Stomach smooth muscle (tissue), 2 donors: ENCODE measurements around the gene TRIM7.
A peak's percentile ranks its signal among the peaks of the same experiment; 100 is the strongest.
"Not testable (repeated sequence)": the region's sequence is repeated elsewhere in the genome, so short reads cannot be mapped to it uniquely, and the experiment has no call there.

Experiments
- H3K27ac ChIP-seq: one replicate; pipeline ENCODE4 v1.7.0; 2013; ENCODE audit warnings: mild to moderate bottlenecking, low read length, inconsistent platforms
- H3K27me3 ChIP-seq, 2 donors: one replicate each; pipeline ENCODE4 v1.7.0; 2013; ENCODE audit warnings: low read length in 2 of 2; ENCODE audit not compliant: insufficient read depth in 2 of 2, control insufficient read depth in 1 of 2
- H3K36me3 ChIP-seq, 2 donors: one replicate each; pipeline ENCODE4 v1.7.0; 2013; ENCODE audit warnings: low read length in 2 of 2; ENCODE audit not compliant: control insufficient read depth in 2 of 2, insufficient read depth in 2 of 2
- H3K4me1 ChIP-seq: one replicate; pipeline ENCODE4 v1.7.0; 2013; ENCODE audit warnings: low read length; ENCODE audit not compliant: control insufficient read depth, insufficient read depth
- H3K4me3 ChIP-seq, 2 donors: one replicate each; pipeline ENCODE4 v1.7.0; 2013; ENCODE audit warnings: low read length in 2 of 2
- H3K9ac ChIP-seq, 2 donors: one replicate each; pipeline ENCODE4 v1.7.0; 2013; ENCODE audit warnings: low read length in 2 of 2, mild to moderate bottlenecking in 1 of 2
- H3K9me3 ChIP-seq, 2 donors: one replicate each; pipeline ENCODE4 v1.7.0; 2013; ENCODE audit warnings: low read length in 2 of 2; ENCODE audit not compliant: control insufficient read depth in 2 of 2
- donor health status: healthy.
- donor health status: Pancreatic carcinoma.

TRIM7 gene

DNA sequence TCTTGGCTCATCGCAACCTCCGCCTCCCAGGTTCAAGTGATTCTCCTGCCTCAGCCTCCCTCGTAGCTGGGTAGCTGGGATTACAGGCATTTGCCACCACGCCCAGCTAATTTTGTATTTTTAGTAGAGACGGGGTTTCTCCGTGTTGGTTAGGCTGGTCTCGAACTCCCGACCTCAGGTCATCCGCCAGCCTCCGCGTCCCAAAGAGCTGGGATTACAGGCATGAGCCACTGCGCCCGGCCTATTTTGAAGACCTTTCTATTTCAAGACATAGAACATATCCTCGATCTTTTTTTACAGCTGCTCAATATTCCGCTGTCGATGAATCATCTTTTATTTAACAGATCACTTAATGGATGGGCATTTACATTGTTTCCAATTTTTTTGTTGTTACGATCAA, 5.7 kb upstream of the TRIM7 start:
- H3K27me3 ChIP-seq, H3K27ac ChIP-seq, H3K9me3 ChIP-seq, H3K9ac ChIP-seq, H3K36me3 ChIP-seq, H3K4me3 ChIP-seq: not testable (repeated sequence)
- H3K4me1 ChIP-seq = peaks cover 18% of the 10 kb centered on the region

DNA sequence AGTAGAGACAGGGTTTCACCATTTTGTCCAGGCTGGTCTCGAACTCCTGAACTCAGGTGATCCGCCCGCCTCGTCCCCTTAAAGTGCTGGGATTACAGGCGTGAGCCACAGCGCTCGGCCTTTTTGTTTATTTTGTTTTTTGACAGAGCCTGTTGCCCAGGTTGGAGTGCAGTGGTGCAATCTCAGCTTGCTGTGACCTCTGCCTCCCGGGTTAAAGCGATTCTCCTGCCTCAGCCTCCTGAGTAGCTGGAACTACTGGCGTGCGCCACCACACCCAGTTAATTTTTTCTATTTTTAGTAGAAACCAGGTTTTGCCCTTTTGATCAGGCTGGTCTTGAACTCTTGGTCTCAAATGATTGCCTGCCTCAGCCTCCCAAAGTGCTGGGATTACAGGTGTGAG, 5.2 kb upstream of the TRIM7 start:
- H3K9ac ChIP-seq, H3K9me3 ChIP-seq, H3K27me3 ChIP-seq, H3K27ac ChIP-seq, H3K4me3 ChIP-seq, H3K36me3 ChIP-seq: not testable (repeated sequence)
- peaks cover 24% of the 10 kb centered on the region for H3K4me1 ChIP-seq

GRCh38 chr5:181209006-181209405, 4.0 kb upstream of the TRIM7 start:
- not testable (repeated sequence) for H3K4me3 ChIP-seq, H3K9ac ChIP-seq
- peaks cover 32% of the 10 kb centered on the region for H3K4me1 ChIP-seq

DNA sequence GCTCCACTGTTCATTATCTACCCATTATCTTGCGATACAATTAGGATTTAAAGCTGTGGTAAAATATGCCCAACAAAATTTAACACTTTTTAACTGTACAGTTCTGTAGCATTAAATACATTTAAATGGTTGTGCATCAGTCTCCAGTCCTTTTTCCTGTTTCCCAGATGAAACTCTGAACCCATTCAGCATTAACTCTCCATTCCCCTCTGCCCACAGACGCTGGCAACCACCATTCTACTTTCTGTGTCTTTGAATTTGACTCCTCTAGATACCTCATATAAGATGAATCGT, 2.9 kb upstream of the TRIM7 start:
- Histone ChIP-seq H3K27me3 (peaks cover 0 to 8% of the 10 kb centered on the region in 2 donors), H3K9me3 (no peaks in the 10 kb centered on the region), H3K27ac (no peak overlapping the region), H3K4me3 (no peak overlapping the region), H3K36me3 (no peaks in the 10 kb centered on the region), H3K9ac (no peak overlapping the region), H3K4me1 (peaks cover 37% of the 10 kb centered on the region)

More at GRCh38 chr5:181209006-181209405, 4.0 kb upstream of the TRIM7 start:
- H3K27me3 ChIP-seq, H3K27ac ChIP-seq, H3K36me3 ChIP-seq, H3K9me3 ChIP-seq: not testable (repeated sequence)

GRCh38 chr5:181207214-181207959, 2.4 kb upstream of the TRIM7 start:
- no peaks in the 10 kb centered on the region for H3K9me3 ChIP-seq
- H3K4me1 ChIP-seq = peaks cover 37% of the 10 kb centered on the region
- peak overlapping the region; percentile 10 to 47 for H3K9ac ChIP-seq
- H3K27ac ChIP-seq = peak overlapping the region; percentile 55
- peaks cover 0 to 8% of the 10 kb centered on the region in 2 donors for H3K27me3 ChIP-seq
- peak overlapping the region; percentile 51 to 77 for H3K4me3 ChIP-seq
- H3K36me3 ChIP-seq = no peaks in the 10 kb centered on the region

GRCh38 chr5:181205761-181206649, 1.0 kb upstream of the TRIM7 start:
- peak overlapping the region; percentile 55 for H3K27ac ChIP-seq

DNA sequence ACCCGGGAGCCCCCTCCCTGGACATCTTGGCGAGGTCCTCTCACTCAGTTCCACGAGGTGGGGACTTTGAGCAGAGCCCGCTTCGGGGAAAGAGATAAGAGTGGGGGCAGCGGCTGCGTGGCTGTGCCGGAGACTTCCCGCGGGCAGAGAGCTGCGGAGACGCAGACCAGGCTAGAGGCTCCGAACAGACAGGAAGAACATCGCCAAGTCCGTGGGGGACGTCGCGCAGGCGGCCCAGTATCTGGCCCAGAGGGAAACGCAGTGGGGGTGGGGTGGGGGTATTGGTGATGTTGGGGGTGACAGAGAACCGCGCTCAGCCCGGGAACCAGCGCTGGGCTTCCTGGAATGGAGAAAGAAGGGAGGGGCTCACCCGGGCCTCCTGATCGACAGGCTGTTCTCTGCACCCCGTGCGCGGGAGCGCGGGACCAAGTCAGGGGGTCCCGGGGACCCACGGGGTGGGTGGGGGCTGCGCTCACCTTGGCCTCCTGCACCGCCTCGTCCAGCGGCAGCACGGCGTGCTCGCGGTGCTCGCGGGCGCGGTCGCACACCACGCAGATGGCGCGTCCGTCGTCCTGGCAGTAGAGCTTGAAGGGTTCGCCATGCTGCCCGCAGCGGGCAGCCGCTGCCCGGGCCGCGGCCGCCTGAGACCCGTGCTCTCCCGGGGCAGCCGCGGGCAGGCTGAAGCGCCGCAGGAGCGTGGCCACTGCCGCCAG, 727 bp downstream of the TRIM7 start:
- peak overlapping the region; percentile 51 to 77 for H3K4me3 ChIP-seq
- peak overlapping the region in 1 of 2 donors; percentile 33 for H3K9ac ChIP-seq
- no peaks in the 10 kb centered on the region for H3K9me3 ChIP-seq
- no peaks in the 10 kb centered on the region for H3K36me3 ChIP-seq
- peaks cover 37% of the 10 kb centered on the region for H3K4me1 ChIP-seq
- H3K27ac ChIP-seq = no peak overlapping the region
- H3K27me3 ChIP-seq = peaks cover 0 to 8% of the 10 kb centered on the region in 2 donors

More at GRCh38 chr5:181205761-181206649, 1.0 kb upstream of the TRIM7 start:
- Histone ChIP-seq H3K36me3 (no peaks in the 10 kb centered on the region), H3K27me3 (peaks cover 0 to 8% of the 10 kb centered on the region in 2 donors), H3K4me3 (peak overlapping the region; percentile 51 to 77), H3K9me3 (no peaks in the 10 kb centered on the region), H3K9ac (peak overlapping the region; percentile 39 to 51), H3K4me1 (peaks cover 37% of the 10 kb centered on the region)

DNA sequence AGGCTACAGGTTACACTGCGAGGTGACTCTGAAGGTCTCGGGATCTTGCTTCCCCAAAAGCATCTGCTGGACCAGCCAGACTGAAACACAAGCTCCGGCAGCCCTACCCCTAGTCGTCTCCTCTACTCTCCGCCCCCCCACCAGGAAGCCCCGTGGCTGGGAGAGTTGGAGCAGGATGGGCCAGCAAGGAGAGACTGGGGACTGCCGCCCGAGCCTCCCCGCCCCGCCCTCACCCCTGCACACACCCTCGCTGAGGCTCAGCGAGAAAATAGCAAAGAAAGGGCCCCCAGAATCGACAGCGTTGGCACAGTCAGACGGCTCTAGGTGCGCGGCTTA, 1.3 kb downstream of the TRIM7 start:
- no peak overlapping the region for H3K9ac ChIP-seq
- peak overlapping the region; percentile 40 to 77 for H3K4me3 ChIP-seq
- H3K4me1 ChIP-seq = peaks cover 37% of the 10 kb centered on the region
- no peak overlapping the region for H3K27ac ChIP-seq
- no peaks in the 10 kb centered on the region for H3K9me3 ChIP-seq
- no peaks in the 10 kb centered on the region for H3K36me3 ChIP-seq
- H3K27me3 ChIP-seq = peaks cover 0 to 8% of the 10 kb centered on the region in 2 donors

DNA sequence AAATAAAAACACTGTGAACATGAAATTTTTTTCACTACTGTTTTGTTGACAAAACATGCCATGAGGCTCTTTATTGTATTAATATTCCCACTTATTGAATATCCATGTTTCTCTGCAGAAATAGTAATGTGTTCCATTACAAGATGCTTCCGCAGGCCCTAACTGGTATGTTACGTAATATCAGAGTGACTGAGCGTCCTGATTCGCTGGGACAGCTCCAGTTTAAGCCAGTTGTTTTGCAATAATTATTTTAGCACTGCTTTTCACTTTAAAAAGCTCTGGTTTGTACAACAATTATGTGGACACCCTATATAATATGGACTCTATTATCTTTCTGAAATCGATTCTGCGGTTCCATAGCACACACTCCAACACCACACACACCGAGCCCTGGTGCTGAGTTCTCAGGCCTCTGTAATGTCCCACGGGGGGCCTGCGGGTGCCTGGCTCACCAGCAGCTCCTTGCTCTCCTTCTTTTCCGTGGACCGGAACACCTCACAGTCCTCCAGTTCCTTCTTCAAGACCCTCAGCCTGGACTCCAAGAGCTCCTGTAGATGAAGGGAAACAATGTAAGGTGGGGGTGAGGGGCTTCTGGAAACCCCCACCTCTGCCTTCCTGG, 1.8 kb downstream of the TRIM7 start:
- H3K27me3 ChIP-seq = peaks cover 0 to 8% of the 10 kb centered on the region in 2 donors
- H3K36me3 ChIP-seq = no peaks in the 10 kb centered on the region
- H3K4me3 ChIP-seq = no peak overlapping the region
- H3K9me3 ChIP-seq = no peaks in the 10 kb centered on the region
- H3K9ac ChIP-seq = no peak overlapping the region
- H3K27ac ChIP-seq = no peak overlapping the region
- peaks cover 37% of the 10 kb centered on the region for H3K4me1 ChIP-seq

GRCh38 chr5:181200816-181201215, 4.2 kb downstream of the TRIM7 start:
- Histone ChIP-seq H3K27ac (no peak overlapping the region), H3K27me3 (peaks cover 0 to 8% of the 10 kb centered on the region in 2 donors), H3K9me3 (no peaks in the 10 kb centered on the region), H3K4me3 (no peak overlapping the region), H3K4me1 (peaks cover 20% of the 10 kb centered on the region), H3K9ac (no peak overlapping the region), H3K36me3 (no peaks in the 10 kb centered on the region)
